Neural cell (in vitro differentiated cells): ENCODE results near the gene CD99. TPM values are rescaled to one million over a fixed set of nuclear protein-coding genes. Genes with fewer than 3 reads are reported as not detected.

Source experiments
- H2AFZ ChIP-seq: fragments of 200-600, 300-800 bp; sonication (generic), shearing (Covaris generic); 2 replicates; pipeline ENCODE4 v1.6.0; 2014; ENCODE audit warnings: low read depth, mild to moderate bottlenecking, antibody characterized with exemption, low read length, moderate library complexity
- H3F3A ChIP-seq: fragments of 200-600 bp; shearing (Covaris generic); 2 replicates; pipeline ENCODE4 v1.6.1; 2016; ENCODE audit warnings: mild to moderate bottlenecking, moderate library complexity, mixed read lengths, antibody characterized with exemption, low read length; ENCODE audit not compliant: insufficient read depth, poor library complexity, severe bottlenecking
- H3K27ac ChIP-seq: fragments of 200-600, 300-800 bp; sonication (generic), shearing (Covaris generic); 2 replicates; pipeline ENCODE4 v1.5.1; 2014; ENCODE audit warnings: mild to moderate bottlenecking, low read length, moderate library complexity
- H3K27me3 ChIP-seq: fragments of 300-800, 200-600 bp; sonication (generic), shearing (Covaris generic); 2 replicates; pipeline ENCODE4 v1.6.0; 2014; ENCODE audit warnings: mild to moderate bottlenecking, low read depth, low read length, moderate library complexity; ENCODE audit not compliant: insufficient read depth
- H3K36me3 ChIP-seq: fragments of 300-800, 200-600 bp; sonication (generic), shearing (Covaris generic); 2 replicates; pipeline ENCODE4 v1.5.1; 2014; ENCODE audit warnings: mild to moderate bottlenecking, antibody characterized with exemption, low read length, moderate library complexity; ENCODE audit not compliant: insufficient read depth
- H3K4me2 ChIP-seq: fragments of 300-800, 200-600 bp; sonication (generic), shearing (Covaris generic); 2 replicates; pipeline ENCODE4 v1.6.0; 2014; ENCODE audit warnings: mild to moderate bottlenecking, low read length
- H3K4me3 ChIP-seq: fragments of 300-800, 200-600 bp; sonication (generic), shearing (Covaris generic); 2 replicates; pipeline ENCODE4 v1.5.1; 2014; ENCODE audit warnings: mild to moderate bottlenecking, low read length, moderate library complexity
- H3K79me2 ChIP-seq: fragments of 200-600 bp; shearing (Covaris generic); replicated peaks from 2 replicates; pipeline ENCODE4 v1.6.0; 2014; ENCODE audit warnings: mild to moderate bottlenecking, low read length, moderate library complexity; ENCODE audit not compliant: insufficient read depth
- H3K9ac ChIP-seq: fragments of 300-800, 200-600 bp; sonication (generic), shearing (Covaris generic); 2 replicates; pipeline ENCODE4 v1.6.1; 2016; ENCODE audit warnings: mild to moderate bottlenecking, low read length, mixed read lengths
- H3K9me2 ChIP-seq: fragments of 200-600 bp; shearing (Covaris generic); 2 replicates; pipeline ENCODE4 v1.6.1; 2016; ENCODE audit warnings: mild to moderate bottlenecking, low read length, mixed read lengths; ENCODE audit not compliant: insufficient read depth
- H3K9me3 ChIP-seq: fragments of 200-600, 300-800 bp; sonication (generic), shearing (Covaris generic); 2 replicates; pipeline ENCODE4 v1.6.1; 2016; ENCODE audit warnings: mild to moderate bottlenecking, mixed run types, low read length, moderate library complexity, mixed read lengths
- H4K20me1 ChIP-seq: fragments of 200-600 bp; shearing (Covaris generic); 2 replicates; pipeline ENCODE4 v1.6.1; 2016; ENCODE audit warnings: mild to moderate bottlenecking, mixed run types; ENCODE audit not compliant: insufficient read depth
- CTCF ChIP-seq: fragments of 450-650 bp; IDR thresholded peaks from 2 replicates; pipeline ENCODE4 v1.5.1; 2014; ENCODE audit warnings: antibody characterized with exemption, mild to moderate bottlenecking, moderate library complexity; ENCODE audit not compliant: poor library complexity, severe bottlenecking
- EP300 ChIP-seq: fragments of 450-650 bp; conservative IDR thresholded peaks from 2 replicates; pipeline ENCODE4 v1.6.1; 2014; ENCODE audit warnings: antibody characterized with exemption, mild to moderate bottlenecking, moderate library complexity; ENCODE audit not compliant: poor library complexity, severe bottlenecking
- EZH2 ChIP-seq: fragments of 200-600, 300-800 bp; shearing (Covaris generic), sonication (generic); IDR thresholded peaks from 2 replicates; pipeline ENCODE4 v1.6.1; 2014; ENCODE audit warnings: antibody characterized with exemption, low read length, borderline replicate concordance, mild to moderate bottlenecking; ENCODE audit not compliant: insufficient read depth, poor library complexity, severe bottlenecking
- MXI1 ChIP-seq: fragments of 450-650 bp; conservative IDR thresholded peaks from 2 replicates; pipeline ENCODE4 v1.6.1; 2014; ENCODE audit warnings: antibody characterized with exemption, mild to moderate bottlenecking; ENCODE audit not compliant: poor library complexity, severe bottlenecking
- POLR2AphosphoS5 ChIP-seq: IDR thresholded peaks from 2 replicates; pipeline ENCODE4 v1.6.1; 2012
- RAD21 ChIP-seq: fragments of 450-650 bp; conservative IDR thresholded peaks from 2 replicates; pipeline ENCODE4 v1.6.1; 2014; ENCODE audit warnings: antibody characterized with exemption, mild to moderate bottlenecking, moderate library complexity
- REST ChIP-seq: IDR thresholded peaks from 2 replicates; pipeline ENCODE4 v1.6.1; 2012; ENCODE audit warnings: borderline replicate concordance
- TAF1 ChIP-seq: IDR thresholded peaks from 2 replicates; pipeline ENCODE4 v1.6.1; 2012; ENCODE audit warnings: low read depth
- polyA plus RNA-seq: library from polyadenylated mRNA; depleted of rRNA; stranded (reverse); fragments of >200 nt; gene quantifications from 2 replicates; pipeline ENCODE4 v1.2.3, GENCODE V29; 2014

CD99 gene
- polyA plus RNA-seq, 1 donor from 2014 or later = 6.6 TPM

- no peak overlapping the region for H3K27ac ChIP-seq
- H3K4me3 ChIP-seq = no peak overlapping the region
- H3F3A ChIP-seq = no peaks in the 10 kb centered on the region
- H3K9me3 ChIP-seq = no peaks in the 10 kb centered on the region
- no peaks in the 10 kb centered on the region for H3K9me2 ChIP-seq
- H3K79me2 ChIP-seq = no peaks in the 10 kb centered on the region
- TF ChIP-seq RAD21 (no peak), REST (no peak), EP300 (no peak), TAF1 (no peak), MXI1 (no peak), EZH2 (no peak), CTCF (no peak)
- no peaks in the 10 kb centered on the region for H3K36me3 ChIP-seq
- no peaks in the 10 kb centered on the region for H3K27me3 ChIP-seq
- no peak overlapping the region for H2AFZ ChIP-seq
- H3K9ac ChIP-seq = no peak overlapping the region
- no peaks in the 10 kb centered on the region for H4K20me1 ChIP-seq
- H3K4me2 ChIP-seq = no peak overlapping the region
Observed at GRCh38 chrX:2711441-2711840, 20.3 kb downstream of the CD99 start.

- no peaks in the 10 kb centered on the region for H3F3A ChIP-seq
- no peak overlapping the region for H3K4me3 ChIP-seq
- no peaks in the 10 kb centered on the region for H3K27me3 ChIP-seq
- H3K36me3 ChIP-seq = no peaks in the 10 kb centered on the region
- H3K27ac ChIP-seq = no peak overlapping the region
- H2AFZ ChIP-seq = no peak overlapping the region
- TF ChIP-seq POLR2AphosphoS5 = no peak
- TF ChIP-seq TAF1 = no peak
- H4K20me1 ChIP-seq = no peaks in the 10 kb centered on the region
- H3K4me2 ChIP-seq = no peak overlapping the region
- H3K9me2 ChIP-seq = no peaks in the 10 kb centered on the region
- no peaks in the 10 kb centered on the region for H3K79me2 ChIP-seq
- H3K9ac ChIP-seq = no peak overlapping the region
- no peaks in the 10 kb centered on the region for H3K9me3 ChIP-seq
Observed at GRCh38 chrX:2712428-2712827, 21.3 kb downstream of the CD99 start.
